ENCODE results near the gene TCN2. TPM values are rescaled to one million over a fixed set of nuclear protein-coding genes. Genes with fewer than 3 reads are reported as not detected.
A peak's percentile ranks its signal among the peaks of the same experiment; 100 is the strongest.
"Not testable (repeated sequence)": the region's sequence is repeated elsewhere in the genome, so short reads cannot be mapped to it uniquely, and the experiment has no call there.

TCN2 gene
- total and polyA plus RNA-seq, 4 donors, result 6.7 to 14.1 (median 13.0) TPM

- not testable (repeated sequence) for H3K9me3 ChIP-seq (ENCODE audit: control insufficient read depth in 4 of 4, low read length in 3 of 4); H3K27ac ChIP-seq (ENCODE audit: low read depth in 1 of 2, low read length in 2 of 2); H3K27me3 ChIP-seq (ENCODE audit: control insufficient read depth in 4 of 4, insufficient read depth in 4 of 4, low read length in 3 of 4); H3K9ac ChIP-seq (ENCODE audit: low read depth in 1 of 2, low read length in 2 of 2); DNase-seq (ENCODE audit: low spot score)
- Histone ChIP-seq H3K4me3 (ENCODE audit: low read depth in 1 of 3, low read length in 3 of 3) (peak overlapping the region in 1 of 3 donors; percentile 17), H3K4me1 (ENCODE audit: control insufficient read depth in 4 of 4, insufficient read depth in 4 of 4, low read length in 3 of 4) (peaks cover 0 to 18% (median 12%) of the 10 kb centered on the region in 4 donors), H3K36me3 (ENCODE audit: control insufficient read depth in 4 of 4, insufficient read depth in 3 of 4, low read depth in 1 of 4, low read length in 3 of 4) (peaks cover 9 to 18% (median 16%) of the 10 kb centered on the region in 4 donors)
- peak; percentile 1 for TF ChIP-seq YY1 (IDR thresholded peaks at IDR 0.05)
- 34% methylated on average over 18 of the region's 18 CpGs for WGBS
These were observed 14.6 kb upstream of the TCN2 start for GRCh38 chr22:30592360-30592713.

GRCh38 chr22:30596199-30596598 lies 10.8 kb upstream of the TCN2 start:
- Histone ChIP-seq H3K4me3 (ENCODE audit: low read depth in 1 of 3, low read length in 3 of 3) (no peak overlapping the region), H3K36me3 (ENCODE audit: control insufficient read depth in 4 of 4, insufficient read depth in 3 of 4, low read depth in 1 of 4, low read length in 3 of 4) (no peaks in the 10 kb centered on the region), H3K9ac (ENCODE audit: low read depth in 1 of 2, low read length in 2 of 2) (no peak overlapping the region), H3K27me3 (ENCODE audit: control insufficient read depth in 4 of 4, insufficient read depth in 4 of 4, low read length in 3 of 4) (no peaks in the 10 kb centered on the region), H3K4me1 (ENCODE audit: control insufficient read depth in 4 of 4, insufficient read depth in 4 of 4, low read length in 3 of 4) (peaks cover 0 to 7% (median 3%) of the 10 kb centered on the region in 4 donors), H3K27ac (ENCODE audit: low read depth in 1 of 2, low read length in 2 of 2) (no peak overlapping the region), H3K9me3 (ENCODE audit: control insufficient read depth in 4 of 4, low read length in 3 of 4) (no peaks in the 10 kb centered on the region)
- TF ChIP-seq RAD21 (IDR thresholded peaks at IDR 0.05), result no peak
- TF ChIP-seq HNF4A (conservative IDR thresholded peaks at IDR 0.05), result no peak
- no peak for TF ChIP-seq REST (IDR thresholded peaks at IDR 0.05)
- no peak for TF ChIP-seq HNF4G (IDR thresholded peaks at IDR 0.05)
- TF ChIP-seq GABPA (IDR thresholded peaks at IDR 0.05 in 1 of 2, conservative IDR thresholded peaks at IDR 0.05 in 1 of 2), result no peak
- no peak for TF ChIP-seq NR2F2 (IDR thresholded peaks at IDR 0.05)
- no peak for TF ChIP-seq ATF3 (IDR thresholded peaks at IDR 0.05)
- TF ChIP-seq FOXA1 (IDR thresholded peaks at IDR 0.05), result no peak
- TF ChIP-seq EGR1 (IDR thresholded peaks at IDR 0.05; ENCODE audit: low read depth in 2 of 2), result no peak
- no peak for TF ChIP-seq ZBTB33 (IDR thresholded peaks at IDR 0.05)
- TF ChIP-seq JUND (IDR thresholded peaks at IDR 0.05), result no peak
- no peak for TF ChIP-seq SP1 (IDR thresholded peaks at IDR 0.05)
- TF ChIP-seq CTCF (IDR thresholded peaks at IDR 0.05; ENCODE audit: low read depth, low read length, missing input control), result no peak
- no peak for DNase-seq (ENCODE audit: low spot score)
- 65% methylated on average over 2 of the region's 2 CpGs for WGBS

Data from liver (tissue), 9 donors.